HG03175 (cell line): ENCODE data around the gene CORO1C.
"Not testable (repeated sequence)": the region's sequence is repeated elsewhere in the genome, so short reads cannot be mapped to it uniquely, and the experiment has no call there.

Experiments used
- ATAC-seq: cut with Tn5 transposase; IDR thresholded peaks from one replicate; pipeline ENCODE4 v1.9.1; 2021; ENCODE audit warnings: mild to moderate bottlenecking, moderate library complexity; ENCODE audit not compliant: unreplicated experiment

Gene CORO1C

GRCh38 chr12:108620236-108620879, 111.0 kb downstream of the CORO1C start:
- ATAC-seq = no peak

DNA sequence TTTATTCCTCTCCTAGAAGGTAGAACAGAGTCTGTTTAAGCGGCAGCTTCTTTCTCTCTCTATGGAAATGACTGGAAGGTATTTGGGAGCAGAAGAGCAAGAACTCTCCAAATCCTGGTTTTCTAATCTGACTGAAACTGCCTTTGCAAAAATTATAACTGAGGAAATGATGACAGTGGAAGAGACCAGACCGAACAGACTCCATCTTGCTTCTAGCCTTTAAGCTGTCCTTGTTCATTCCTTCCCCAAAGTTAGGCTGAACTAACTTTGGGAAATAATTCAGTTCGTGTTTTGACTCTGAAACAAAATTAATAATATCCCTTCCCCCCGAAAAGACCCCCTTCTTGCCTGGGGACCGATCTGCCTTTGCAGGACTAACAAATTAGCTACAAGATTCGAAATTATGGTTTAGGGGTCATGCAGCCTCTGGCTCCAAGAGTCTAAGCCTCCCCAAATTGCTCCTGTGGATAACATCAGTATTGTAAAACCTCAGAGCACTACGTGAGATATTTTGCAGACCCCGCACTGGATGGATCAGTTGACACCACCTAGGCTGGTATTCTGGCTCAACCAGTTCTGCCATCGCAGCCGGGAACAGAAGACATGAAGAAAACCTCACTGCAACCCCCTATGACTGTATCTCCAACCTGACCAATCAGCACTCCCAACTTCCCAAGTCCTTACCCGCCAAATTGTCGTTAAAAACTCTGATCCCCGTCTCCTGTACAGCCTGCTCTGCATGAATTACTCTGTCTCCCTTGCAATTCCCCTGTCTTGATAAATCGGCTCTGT, 111.8 kb downstream of the CORO1C start:
- no peak for ATAC-seq

DNA sequence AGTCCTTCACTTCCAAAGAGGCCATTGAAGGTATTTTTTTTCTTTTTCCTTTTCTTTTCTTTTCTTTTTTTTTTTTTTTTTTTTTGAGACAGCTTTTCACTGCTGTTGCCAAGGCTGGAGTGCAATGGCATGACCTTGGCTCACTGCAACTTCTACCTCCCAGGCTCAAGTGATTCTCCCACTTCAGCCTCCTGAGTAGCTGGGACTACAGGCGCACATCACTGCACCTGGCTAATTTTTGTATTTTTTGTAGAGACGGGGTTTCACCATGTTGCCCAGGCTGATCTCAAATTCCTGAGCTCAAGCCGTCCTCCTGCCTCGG, 112.4 kb downstream of the CORO1C start:
- not testable (repeated sequence) for ATAC-seq

GRCh38 chr12:108618079-108618952, 113.0 kb downstream of the CORO1C start:
- ATAC-seq = peak; percentile 61

GRCh38 chr12:108616941-108617858, 114.1 kb downstream of the CORO1C start:
- peak; percentile 64 for ATAC-seq

DNA sequence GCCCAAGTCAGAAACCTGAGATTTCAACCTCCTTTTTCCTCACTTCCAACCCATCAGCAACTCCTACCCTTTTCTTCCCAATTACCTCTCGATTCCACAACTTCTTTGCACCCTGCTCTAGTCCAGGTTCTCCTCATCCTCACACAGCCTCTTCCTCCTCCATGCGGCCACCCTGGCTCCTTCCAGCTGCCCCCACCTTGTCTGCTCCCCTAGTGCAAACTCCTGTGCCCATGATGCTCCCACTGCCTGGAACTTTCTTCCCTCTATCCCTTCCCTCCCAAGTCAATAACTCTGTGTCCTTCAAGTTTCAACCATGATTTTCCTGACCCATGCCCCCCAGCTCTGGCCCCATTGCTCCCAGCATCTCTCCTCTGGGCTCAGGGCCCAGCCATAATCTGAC, 115.0 kb downstream of the CORO1C start:
- no peak for ATAC-seq

GRCh38 chr12:108615918-108616317, 115.4 kb downstream of the CORO1C start:
- no peak for ATAC-seq

DNA sequence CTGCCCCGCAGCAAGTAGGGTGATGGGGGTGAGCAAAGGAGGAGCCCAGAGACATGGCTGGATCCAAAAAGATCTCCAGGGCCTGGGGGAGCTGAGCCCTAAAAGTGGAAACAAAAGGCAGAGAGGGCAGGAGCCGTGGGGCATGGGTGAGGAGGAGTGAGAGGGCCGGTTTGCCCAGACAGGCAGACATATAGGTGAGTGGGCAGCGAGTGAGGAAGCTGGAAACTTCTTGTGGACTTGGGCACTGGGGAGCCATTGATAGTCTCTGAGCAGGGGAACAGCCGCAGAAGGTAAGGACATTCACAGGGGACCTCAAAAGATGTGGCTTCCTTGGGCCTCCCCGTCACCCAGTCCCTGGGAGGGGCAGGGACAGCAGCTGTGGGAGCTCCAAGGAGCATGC, 116.7 kb downstream of the CORO1C start:
- no peak for ATAC-seq

- ATAC-seq = no peak
These were observed 117.3 kb downstream of the CORO1C start for GRCh38 chr12:108614041-108614440.

GRCh38 chr12:108613548-108613947, 117.8 kb downstream of the CORO1C start:
- ATAC-seq = no peak

DNA sequence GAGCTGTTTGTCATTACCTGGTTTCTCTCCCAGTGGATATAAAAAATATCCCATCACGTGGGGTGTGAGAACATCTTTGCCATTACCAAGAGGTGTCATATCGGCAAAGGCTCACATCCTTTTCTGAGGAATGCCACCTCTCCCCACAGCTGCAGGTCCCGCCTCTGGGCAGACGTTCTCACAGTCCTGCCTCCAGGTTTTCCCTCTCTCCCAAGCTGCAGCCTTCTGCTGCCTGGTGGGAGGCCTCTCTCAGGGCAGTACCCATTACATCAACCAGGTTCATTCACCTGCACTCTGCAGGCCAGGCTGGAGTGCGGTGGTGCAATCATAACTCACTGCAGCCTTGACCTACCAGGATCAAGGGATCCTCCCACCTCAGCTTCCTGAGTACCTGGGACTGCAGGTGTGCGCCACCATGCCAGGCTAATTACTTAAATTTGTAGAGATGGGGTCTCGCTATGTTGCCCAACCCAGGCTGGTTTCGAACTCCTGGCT, 118.5 kb downstream of the CORO1C start:
- ATAC-seq = no peak

GRCh38 chr12:108611884-108612415, 119.4 kb downstream of the CORO1C start:
- ATAC-seq = no peak

DNA sequence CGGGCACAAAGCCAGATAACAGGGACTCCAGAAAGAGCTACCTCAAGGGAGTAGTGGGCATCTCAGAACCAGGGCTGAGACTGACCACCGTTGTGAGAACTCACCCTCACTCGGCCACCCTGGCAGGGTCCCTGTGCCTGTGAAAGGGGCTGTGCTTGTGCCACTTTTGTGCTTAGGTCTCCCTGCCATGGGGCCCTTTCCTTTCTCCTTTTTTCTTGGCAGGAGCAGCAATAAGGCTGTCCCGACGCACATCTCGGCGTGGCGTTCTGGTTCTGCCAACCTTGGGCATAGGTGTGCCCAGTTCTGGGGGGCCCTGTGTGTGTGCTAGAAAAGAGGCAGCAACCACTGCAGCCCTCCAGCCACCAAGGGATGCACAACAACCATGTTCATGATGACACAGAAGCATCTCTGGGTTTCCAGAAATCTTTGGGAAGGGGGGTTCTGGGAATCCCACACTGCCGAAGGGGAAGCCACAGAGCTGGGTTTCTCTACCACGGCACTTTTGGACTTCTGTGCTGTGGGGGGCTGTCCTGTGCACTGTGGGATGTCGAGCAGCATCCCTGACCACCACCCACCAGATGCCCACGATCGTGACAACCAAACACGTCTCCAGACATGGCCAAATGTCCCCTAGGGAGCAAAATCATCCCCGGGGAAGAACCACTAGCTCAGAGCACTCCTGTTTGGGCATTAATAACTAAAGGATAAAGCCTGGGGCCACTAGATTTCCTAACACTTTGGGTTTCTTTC, 120.3 kb downstream of the CORO1C start:
- no peak for ATAC-seq

GRCh38 chr12:108610336-108610815, 120.9 kb downstream of the CORO1C start:
- ATAC-seq = no peak

GRCh38 chr12:108609537-108610335, 121.6 kb downstream of the CORO1C start:
- no peak for ATAC-seq

- ATAC-seq = no peak
These were observed 122.7 kb downstream of the CORO1C start for GRCh38 chr12:108608616-108609015.

DNA sequence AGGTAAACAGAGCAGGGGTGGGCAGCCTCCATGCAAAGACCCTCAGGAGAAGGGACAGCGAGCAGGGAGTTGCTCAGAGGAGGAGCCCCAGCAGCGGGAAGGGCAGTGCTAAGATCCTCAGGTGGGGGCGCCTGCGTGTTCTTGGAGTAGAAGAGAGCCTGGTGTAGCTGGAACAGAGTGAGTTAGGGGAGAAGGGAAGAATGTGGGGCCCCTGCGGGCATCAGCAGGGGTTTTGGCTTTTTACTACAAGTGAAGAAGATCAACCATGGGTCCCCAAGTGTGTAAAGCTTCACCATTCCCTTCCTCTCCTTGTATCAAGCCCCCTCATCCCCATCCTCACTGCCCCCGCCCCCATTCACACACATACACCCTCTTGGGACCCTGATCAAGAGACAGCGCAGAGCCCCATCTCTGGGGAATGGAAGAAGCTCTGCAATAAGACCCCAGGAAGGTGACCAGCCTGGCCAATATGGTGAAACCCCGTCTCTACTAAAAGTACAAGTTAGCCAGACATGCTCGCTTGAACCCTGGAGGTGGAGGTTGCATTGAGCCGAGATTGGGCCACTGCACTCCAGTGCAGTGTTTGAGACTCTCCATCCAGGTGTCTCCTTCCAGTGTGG, 123.2 kb downstream of the CORO1C start:
- no peak for ATAC-seq

DNA sequence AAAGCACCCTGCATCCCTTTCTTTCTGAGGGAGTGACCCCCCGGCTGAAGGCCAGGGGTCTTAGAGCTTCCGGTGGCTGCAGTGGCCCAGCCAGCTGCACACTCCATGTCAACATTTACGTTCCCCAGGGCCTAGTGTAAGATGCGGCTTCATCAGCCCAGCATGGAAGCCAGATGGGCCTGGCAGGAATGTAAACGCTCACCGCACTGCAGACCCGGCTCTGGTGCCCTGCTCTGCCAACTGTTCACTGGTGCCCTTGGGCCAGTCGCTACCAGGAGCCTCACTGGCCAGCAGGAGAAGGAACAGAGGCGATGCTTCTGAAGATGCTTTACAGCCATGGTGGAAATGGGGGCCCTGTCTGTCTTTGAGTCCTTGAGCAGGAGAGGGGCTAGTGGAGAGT, 124.8 kb downstream of the CORO1C start:
- ATAC-seq = no peak
